Gastrocnemius medialis (tissue), 4 donors: ENCODE data around the gene LINC00237.

Experiments
- CTCF ChIP-seq, 5 experiments: fragments of 450-650 bp in 3 of 5; fragments of 200-600 bp in 2 of 5; sonication (generic) in 2 of 5; IDR thresholded peaks in 4 of 5; conservative IDR thresholded peaks in 1 of 5; 1 replicate in 4 of 5; 2 replicates in 1 of 5; pipeline ENCODE4 v1.5.1; 2016 to 2019; ENCODE audit warnings: antibody characterized with exemption in 5 of 5, mild to moderate bottlenecking in 3 of 5, moderate library complexity in 3 of 5
- POLR2A ChIP-seq, 2 donors: fragments of 450-650 bp; IDR thresholded peaks; one replicate each; pipeline ENCODE4 v1.6.1; 2017; ENCODE audit warnings: antibody characterized with exemption in 2 of 2, mild to moderate bottlenecking in 2 of 2, moderate library complexity in 2 of 2

- no peak for TF ChIP-seq CTCF (IDR thresholded peaks at IDR 0.05 in 4 of 5, conservative IDR thresholded peaks at IDR 0.05 in 1 of 5)
- no peak for TF ChIP-seq POLR2A (IDR thresholded peaks at IDR 0.05)
Measured at GRCh38 chr20:21096321-21097043, 9.7 kb downstream of the LINC00237 start.
